Measurements from ENCODE around the gene MON1A. TPM values are rescaled to one million over a fixed set of nuclear protein-coding genes. Genes with fewer than 3 reads are reported as not detected.

Gene MON1A
- total and polyA plus RNA-seq, 2 of the 8 experiments (the other 6 are each of a cell fraction or from before 2014, with no cell fraction given): 10.3 to 14.1 TPM

GRCh38 chr3:49899815-49900214 lies 29.8 kb downstream of the MON1A start (continued):
- no peak for TF ChIP-seq JUND (IDR thresholded peaks at IDR 0.05; ENCODE audit: low read length)
- no peak for TF ChIP-seq CHD7 (IDR thresholded peaks at IDR 0.05; ENCODE audit: insufficient replicate concordance, low read length)
- no peak for TF ChIP-seq KDM1A (IDR thresholded peaks at IDR 0.05; ENCODE audit: borderline replicate concordance, low read length)
- TF ChIP-seq POU5F1 (IDR thresholded peaks at IDR 0.05; ENCODE audit: low read depth, low read length): no peak
- TF ChIP-seq RAD21 (IDR thresholded peaks at IDR 0.05 in 1 of 2, conservative IDR thresholded peaks at IDR 0.05 in 1 of 2; ENCODE audit: low read depth in 2 of 2, low read length in 2 of 2): peak; percentile 74 to 84
- TF ChIP-seq PHF8 (conservative IDR thresholded peaks at IDR 0.05; ENCODE audit: low read depth, low read length): no peak
- TF ChIP-seq CHD2 (IDR thresholded peaks at IDR 0.05; ENCODE audit: low read length): no peak
